Hematopoietic multipotent progenitor cell treated with erythropoietin and hydrocortisone succinate and interleukin-3 and kit ligand, for 15 days (in vitro differentiated cells): ENCODE measurements around the gene NPFFR1.

Source experiments
- DNase-seq: peaks from one replicate; pipeline ENCODE4 v3.0.0-alpha.2; 2015; ENCODE audit warnings: low spot score

NPFFR1 gene

GRCh38 chr10:70283445-70284399 is at the start of gene NPFFR1:
NPFFR1 (minus strand) TSS chr10:70284004; CDS start chr10:70283676, 328 bp downstream.
- no peak for DNase-seq

- DNase-seq, result no peak
Measured at GRCh38 chr10:70333268-70333667, 49.5 kb upstream of the NPFFR1 start.

- peak; percentile 80 for DNase-seq
Measured at GRCh38 chr10:70331486-70332268, 47.9 kb upstream of the NPFFR1 start.

GRCh38 chr10:70331160-70331485 is 47.3 kb upstream of the NPFFR1 start:
- no peak for DNase-seq

GRCh38 chr10:70330671-70331070 is 46.9 kb upstream of the NPFFR1 start:
- DNase-seq, result no peak

GRCh38 chr10:70328967-70329366 is 45.2 kb upstream of the NPFFR1 start:
- no peak for DNase-seq

- DNase-seq, result no peak
Measured at GRCh38 chr10:70328018-70328417, 44.2 kb upstream of the NPFFR1 start.

GRCh38 chr10:70324951-70325781 is 41.4 kb upstream of the NPFFR1 start:
- no peak for DNase-seq

- no peak for DNase-seq
Measured at GRCh38 chr10:70324339-70324861, 40.6 kb upstream of the NPFFR1 start.

- DNase-seq, result no peak
Measured at GRCh38 chr10:70323697-70324338, 40.0 kb upstream of the NPFFR1 start.

- no peak for DNase-seq
Measured at GRCh38 chr10:70323138-70323696, 39.4 kb upstream of the NPFFR1 start.

- DNase-seq, result peak; percentile 64
Measured at GRCh38 chr10:70321897-70322890, 38.4 kb upstream of the NPFFR1 start.

- DNase-seq, result no peak
Measured at GRCh38 chr10:70321233-70321632, 37.4 kb upstream of the NPFFR1 start.

- DNase-seq, result no peak
Measured at GRCh38 chr10:70320751-70321150, 36.9 kb upstream of the NPFFR1 start.

GRCh38 chr10:70319824-70320223 is 36.0 kb upstream of the NPFFR1 start:
- no peak for DNase-seq

- no peak for DNase-seq
Measured at GRCh38 chr10:70319183-70319582, 35.4 kb upstream of the NPFFR1 start.

- DNase-seq, result no peak
Measured at GRCh38 chr10:70317943-70318318, 34.1 kb upstream of the NPFFR1 start.

GRCh38 chr10:70317272-70317942 is 33.6 kb upstream of the NPFFR1 start:
- DNase-seq, result no peak

- no peak for DNase-seq
Measured at GRCh38 chr10:70315815-70316214, 32.0 kb upstream of the NPFFR1 start.
